Stimulated activated CD8-positive, alpha-beta memory T cell treated with anti-CD3 and anti-CD28 coated beads, Interleukin-4, amount 100 ng/mL, for 1 hour (primary cell): ENCODE data around the gene MICAL2.

Source experiments
- DNase-seq, 2 donors: peaks; one replicate each; pipeline ENCODE4 v3.0.0-alpha.2; 2020; ENCODE audit warnings: low read depth in 2 of 2, low spot score in 1 of 2

The MICAL2 gene

GRCh38 chr11:12221051-12221535, 110.7 kb downstream of the MICAL2 start:
- no peak for DNase-seq

GRCh38 chr11:12222055-12222792, 111.8 kb downstream of the MICAL2 start:
- DNase-seq = no peak

GRCh38 chr11:12223771-12224536, 113.6 kb downstream of the MICAL2 start:
- no peak for DNase-seq

- peak; percentile 69 to 73 for DNase-seq
These were observed 114.1 kb downstream of the MICAL2 start for GRCh38 chr11:12224537-12224893.

GRCh38 chr11:12225046-12225739, 114.8 kb downstream of the MICAL2 start:
- no peak for DNase-seq

GRCh38 chr11:12226093-12226492, 115.7 kb downstream of the MICAL2 start:
- DNase-seq = no peak

- no peak for DNase-seq
These were observed 119.2 kb downstream of the MICAL2 start for GRCh38 chr11:12229450-12230229.

GRCh38 chr11:12232160-12232559, 121.8 kb downstream of the MICAL2 start:
- no peak for DNase-seq

GRCh38 chr11:12232817-12233601, 122.6 kb downstream of the MICAL2 start:
- no peak for DNase-seq

- no peak for DNase-seq
These were observed 123.2 kb downstream of the MICAL2 start for GRCh38 chr11:12233602-12233925.

GRCh38 chr11:12234221-12234620, 123.8 kb downstream of the MICAL2 start:
- no peak for DNase-seq

GRCh38 chr11:12235080-12235479, 124.7 kb downstream of the MICAL2 start:
- DNase-seq = no peak

GRCh38 chr11:12235553-12235946, 125.2 kb downstream of the MICAL2 start:
- DNase-seq = no peak

- no peak for DNase-seq
These were observed 125.8 kb downstream of the MICAL2 start for GRCh38 chr11:12235947-12236743.

GRCh38 chr11:12236744-12237101, 126.3 kb downstream of the MICAL2 start:
- DNase-seq = no peak

- no peak for DNase-seq
These were observed 127.0 kb downstream of the MICAL2 start for GRCh38 chr11:12237381-12237784.

- no peak for DNase-seq
These were observed 128.0 kb downstream of the MICAL2 start for GRCh38 chr11:12238420-12238819.

GRCh38 chr11:12239396-12239795, 129.0 kb downstream of the MICAL2 start:
- no peak for DNase-seq

GRCh38 chr11:12239804-12240371, 129.5 kb downstream of the MICAL2 start:
- DNase-seq = no peak
